ENCODE results near the gene KIT.

DNA sequence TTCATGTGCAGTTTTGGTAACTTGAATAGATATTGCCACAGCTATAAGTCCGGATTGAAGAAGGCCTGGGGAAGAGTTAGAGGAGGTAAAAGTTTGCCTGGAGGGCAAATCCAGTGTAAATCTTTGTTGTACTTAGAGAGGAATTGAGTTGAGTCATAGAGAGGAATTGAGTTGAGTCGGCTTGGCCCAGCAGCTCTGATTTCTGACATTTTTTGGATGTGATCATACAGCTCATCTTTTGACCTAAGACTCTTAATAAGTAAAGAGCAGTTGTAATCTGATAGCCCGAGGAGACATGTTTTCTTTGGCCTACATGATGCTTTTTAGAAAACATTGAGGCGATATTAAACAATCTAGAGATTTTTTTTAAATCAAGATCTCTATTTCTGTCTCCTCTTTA is 3.9 kb downstream of the KIT start:
- no peak for TF ChIP-seq POLR2A (IDR thresholded peaks at IDR 0.05; ENCODE audit: low read depth)
- TF ChIP-seq, protein P1, sequence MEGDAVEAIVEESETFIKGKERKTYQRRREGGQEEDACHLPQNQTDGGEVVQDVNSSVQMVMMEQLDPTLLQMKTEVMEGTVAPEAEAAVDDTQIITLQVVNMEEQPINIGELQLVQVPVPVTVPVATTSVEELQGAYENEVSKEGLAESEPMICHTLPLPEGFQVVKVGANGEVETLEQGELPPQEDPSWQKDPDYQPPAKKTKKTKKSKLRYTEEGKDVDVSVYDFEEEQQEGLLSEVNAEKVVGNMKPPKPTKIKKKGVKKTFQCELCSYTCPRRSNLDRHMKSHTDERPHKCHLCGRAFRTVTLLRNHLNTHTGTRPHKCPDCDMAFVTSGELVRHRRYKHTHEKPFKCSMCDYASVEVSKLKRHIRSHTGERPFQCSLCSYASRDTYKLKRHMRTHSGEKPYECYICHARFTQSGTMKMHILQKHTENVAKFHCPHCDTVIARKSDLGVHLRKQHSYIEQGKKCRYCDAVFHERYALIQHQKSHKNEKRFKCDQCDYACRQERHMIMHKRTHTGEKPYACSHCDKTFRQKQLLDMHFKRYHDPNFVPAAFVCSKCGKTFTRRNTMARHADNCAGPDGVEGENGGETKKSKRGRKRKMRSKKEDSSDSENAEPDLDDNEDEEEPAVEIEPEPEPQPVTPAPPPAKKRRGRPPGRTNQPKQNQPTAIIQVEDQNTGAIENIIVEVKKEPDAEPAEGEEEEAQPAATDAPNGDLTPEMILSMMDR (IDR thresholded peaks at IDR 0.05): no peak
